H9 (cell line): ENCODE data around the gene SYVN1. TPM values are rescaled to one million over a fixed set of nuclear protein-coding genes. Genes with fewer than 3 reads are reported as not detected.

ENCODE experiments used
- DNase-seq: peaks from one replicate; pipeline ENCODE4 v3.0.0-alpha.2; 2017
- H2AFZ ChIP-seq: one replicate; pipeline ENCODE4 v1.6.1; 2013; ENCODE audit warnings: mild to moderate bottlenecking, low read length, control low read depth, moderate library complexity
- H2AK5ac ChIP-seq: 2 replicates; pipeline ENCODE4 v1.6.1; 2013; ENCODE audit warnings: low read length, control low read depth, mixed read lengths; ENCODE audit not compliant: insufficient read length
- H2BK120ac ChIP-seq: one replicate; pipeline ENCODE4 v1.6.1; 2013; ENCODE audit warnings: low read depth, mild to moderate bottlenecking, low read length, control low read depth, inconsistent platforms; ENCODE audit not compliant: poor library complexity, severe bottlenecking
- H2BK12ac ChIP-seq: 2 replicates; pipeline ENCODE4 v1.6.1; 2013; ENCODE audit warnings: low read length, control low read depth, mixed read lengths, low read depth; ENCODE audit not compliant: insufficient read length
- H2BK15ac ChIP-seq: 2 replicates; pipeline ENCODE4 v1.6.1; 2013; ENCODE audit warnings: low read depth, low read length, control low read depth
- H2BK20ac ChIP-seq: one replicate; pipeline ENCODE4 v1.6.1; 2013; ENCODE audit warnings: low read depth, mild to moderate bottlenecking, low read length, control low read depth, inconsistent platforms; ENCODE audit not compliant: poor library complexity, severe bottlenecking
- H2BK5ac ChIP-seq: 2 replicates; pipeline ENCODE4 v1.6.1; 2013; ENCODE audit warnings: low read length, control low read depth, mixed read lengths; ENCODE audit not compliant: insufficient read length
- H3K14ac ChIP-seq: 2 replicates; pipeline ENCODE4 v1.6.1; 2013; ENCODE audit warnings: low read length, control low read depth; ENCODE audit not compliant: insufficient read depth
- H3K18ac ChIP-seq: 2 replicates; pipeline ENCODE4 v1.6.1; 2013; ENCODE audit warnings: low read depth, mild to moderate bottlenecking, mixed read lengths, low read length, control low read depth; ENCODE audit not compliant: insufficient read length
- H3K23ac ChIP-seq: 2 replicates; pipeline ENCODE4 v1.6.1; 2013; ENCODE audit warnings: low read length, control low read depth, mixed read lengths, low read depth; ENCODE audit not compliant: insufficient read length
- H3K23me2 ChIP-seq: 2 replicates; pipeline ENCODE4 v1.6.1; 2013; ENCODE audit warnings: low read depth, mild to moderate bottlenecking, mixed read lengths, low read length, control low read depth; ENCODE audit not compliant: insufficient read length, poor library complexity, severe bottlenecking
- H3K27ac ChIP-seq: 2 replicates; pipeline ENCODE4 v1.5.1; 2013; ENCODE audit warnings: low read length, control low read depth, mixed read lengths, low read depth; ENCODE audit not compliant: insufficient read length
- H3K27me3 ChIP-seq: 2 replicates; pipeline ENCODE4 v1.6.1; 2013; ENCODE audit warnings: low read length, control low read depth, inconsistent platforms; ENCODE audit not compliant: insufficient read depth
- H3K4ac ChIP-seq: 2 replicates; pipeline ENCODE4 v1.6.1; 2013; ENCODE audit warnings: low read depth, mild to moderate bottlenecking, control low read depth, inconsistent platforms, low read length, moderate library complexity
- H3K4me1 ChIP-seq: 2 replicates; pipeline ENCODE4 v1.6.1; 2013; ENCODE audit warnings: low read length, control low read depth, inconsistent platforms; ENCODE audit not compliant: insufficient read depth
- H3K4me2 ChIP-seq: 2 replicates; pipeline ENCODE4 v1.6.1; 2013; ENCODE audit warnings: low read length, control low read depth, mixed read lengths; ENCODE audit not compliant: insufficient read length, insufficient read depth
- H3K56ac ChIP-seq: 2 replicates; pipeline ENCODE4 v1.6.1; 2013; ENCODE audit warnings: low read depth, mild to moderate bottlenecking, mixed read lengths, low read length, control low read depth; ENCODE audit not compliant: insufficient read length
- H3K79me1 ChIP-seq: 2 replicates; pipeline ENCODE4 v1.6.1; 2013; ENCODE audit warnings: low read depth, mild to moderate bottlenecking, moderate library complexity, low read length, control low read depth, inconsistent platforms; ENCODE audit not compliant: insufficient read depth, poor library complexity, severe bottlenecking
- H3K79me2 ChIP-seq: 2 replicates; pipeline ENCODE4 v1.6.1; 2013; ENCODE audit warnings: low read length, control low read depth, inconsistent platforms; ENCODE audit not compliant: insufficient read depth
- H3K9ac ChIP-seq: 2 replicates; pipeline ENCODE4 v1.6.1; 2013; ENCODE audit warnings: low read length, control low read depth, mixed read lengths; ENCODE audit not compliant: insufficient read length; ENCODE audit errors: extremely low read depth
- H3K9me3 ChIP-seq: one replicate; pipeline ENCODE4 v1.6.1; 2013; ENCODE audit warnings: low read depth, low read length, inconsistent platforms; ENCODE audit not compliant: control insufficient read depth
- H3T11ph ChIP-seq: one replicate; pipeline ENCODE4 v1.6.1; 2013; ENCODE audit warnings: mild to moderate bottlenecking, low read length, control low read depth, inconsistent platforms
- H4K20me1 ChIP-seq: one replicate; pipeline ENCODE4 v1.6.1; 2013; ENCODE audit not compliant: control insufficient read depth, insufficient read length, insufficient read depth
- H4K5ac ChIP-seq: 2 replicates; pipeline ENCODE4 v1.6.1; 2013; ENCODE audit warnings: low read depth, mild to moderate bottlenecking, mixed read lengths, low read length, control low read depth; ENCODE audit not compliant: insufficient read length
- H4K8ac ChIP-seq: replicated peaks from 2 replicates; pipeline ENCODE4 v1.6.1; 2013; ENCODE audit warnings: low read length, control low read depth, mixed read lengths, low read depth; ENCODE audit not compliant: insufficient read length
- H4K91ac ChIP-seq: 2 replicates; pipeline ENCODE4 v1.6.1; 2013; ENCODE audit warnings: low read depth, mild to moderate bottlenecking, moderate library complexity, mixed read lengths, low read length, control low read depth; ENCODE audit not compliant: insufficient read length
- H3K27ac Mint-ChIP-seq, 3 experiments: 2 replicates in 2 of 3; 3 replicates in 1 of 3; pipeline ENCODE4 v1.8.0; 2020 to 2021; ENCODE audit warnings: mixed read lengths in 3 of 3, mild to moderate bottlenecking in 1 of 3, moderate library complexity in 1 of 3
- H3K27me3 Mint-ChIP-seq: 2 replicates; pipeline ENCODE4 v1.8.0; 2021; ENCODE audit warnings: low read depth, mild to moderate bottlenecking, moderate library complexity, mixed read lengths
- H3K36me3 Mint-ChIP-seq, 3 experiments: 2 replicates in 2 of 3; 3 replicates in 1 of 3; pipeline ENCODE4 v1.8.0; 2020 to 2021; ENCODE audit warnings: low read depth in 3 of 3, mixed read lengths in 3 of 3; ENCODE audit not compliant: insufficient read depth in 1 of 3
- H3K4me1 Mint-ChIP-seq, 2 experiments: 2 replicates each; pipeline ENCODE4 v1.8.0; 2020; ENCODE audit warnings: mixed read lengths in 2 of 2
- H3K4me3 Mint-ChIP-seq, 2 experiments: 2 replicates in 1 of 2; 3 replicates in 1 of 2; pipeline ENCODE4 v1.8.0; 2020 to 2021; ENCODE audit warnings: mild to moderate bottlenecking in 2 of 2, mixed read lengths in 2 of 2, moderate library complexity in 1 of 2
- H3K9me3 Mint-ChIP-seq, 2 experiments: 2 replicates in 1 of 2; 3 replicates in 1 of 2; pipeline ENCODE4 v1.8.0; 2020; ENCODE audit warnings: mild to moderate bottlenecking in 2 of 2, mixed read lengths in 2 of 2, moderate library complexity in 1 of 2
- WGBS: extraction: QIAGEN DNeasy Blood & Tissue Kit; methylation state at CpG from one replicate; pipeline ENCODE4 v1.1.7; 2013; ENCODE audit warnings: missing lambda C conversion rate, low lambda C conversion rate, mixed read lengths; ENCODE audit not compliant: insufficient read length; ENCODE audit errors: extremely low coverage; 5-methylcytosine and 5-hydroxymethylcytosine counted together
- total RNA-seq: library from RNA; stranded (reverse); gene quantifications from 2 replicates; pipeline ENCODE4 v1.2.1, GENCODE V29; 2021
- TF ChIP-seq, protein P1 (sequence below): fragments of 200-600 bp; sonication (generic); conservative IDR thresholded peaks from 3 replicates; pipeline ENCODE4 v1.8.0; 2021; ENCODE audit warnings: antibody characterized with exemption, mild to moderate bottlenecking

The SYVN1 gene
- total RNA-seq, 1 experiment from 2014 or later = 31.6 TPM

DNA sequence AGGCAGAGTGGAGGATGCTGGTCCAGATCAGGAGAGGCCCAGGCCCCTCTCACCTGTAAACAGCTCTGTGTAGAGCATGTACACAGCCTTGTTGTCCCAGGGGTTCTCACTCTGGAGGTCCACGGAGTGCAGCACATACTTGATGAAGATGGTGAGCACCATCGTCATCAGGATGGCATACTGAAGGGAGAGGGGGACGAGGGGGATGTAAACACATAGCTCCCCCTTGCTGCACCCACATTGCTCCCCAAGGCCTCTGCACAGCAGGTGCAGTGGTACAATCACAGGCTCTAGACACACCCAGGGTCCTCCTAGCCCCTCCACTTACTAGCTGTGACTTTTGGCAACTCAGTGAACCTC is 2.9 kb downstream of the SYVN1 start:
- Histone ChIP-seq H3K79me2 (no peaks in the 10 kb centered on the region), H2AFZ (no peak overlapping the region), H3K27me3 (no peaks in the 10 kb centered on the region), H2BK5ac (no peak overlapping the region), H4K91ac (no peak overlapping the region), H3K9ac (no peak overlapping the region), H4K8ac (no peak overlapping the region), H3K4ac (no peak overlapping the region), H3K9me3 (no peaks in the 10 kb centered on the region), H2BK12ac (no peak overlapping the region), H3T11ph (no peak overlapping the region), H3K79me1 (no peaks in the 10 kb centered on the region), H3K14ac (no peak overlapping the region), H2BK120ac (no peak overlapping the region), H2BK20ac (no peak overlapping the region), H4K5ac (no peak overlapping the region), H3K23ac (no peak overlapping the region), H3K27ac (no peak overlapping the region), H3K4me1 (no peaks in the 10 kb centered on the region), H2AK5ac (no peak overlapping the region), H3K56ac (no peak overlapping the region), H3K4me2 (no peak overlapping the region), H2BK15ac (no peak overlapping the region), H3K18ac (no peak overlapping the region), H4K20me1 (no peaks in the 10 kb centered on the region), H3K23me2 (peaks cover 14% of the 10 kb centered on the region)
- peaks cover 17 to 22% of the 10 kb centered on the region in 2 experiments for H3K4me1 Mint-ChIP-seq
- no peak overlapping the region; a peak in 2 of 7 replicates for H3K27ac Mint-ChIP-seq
- TF ChIP-seq, protein P1, sequence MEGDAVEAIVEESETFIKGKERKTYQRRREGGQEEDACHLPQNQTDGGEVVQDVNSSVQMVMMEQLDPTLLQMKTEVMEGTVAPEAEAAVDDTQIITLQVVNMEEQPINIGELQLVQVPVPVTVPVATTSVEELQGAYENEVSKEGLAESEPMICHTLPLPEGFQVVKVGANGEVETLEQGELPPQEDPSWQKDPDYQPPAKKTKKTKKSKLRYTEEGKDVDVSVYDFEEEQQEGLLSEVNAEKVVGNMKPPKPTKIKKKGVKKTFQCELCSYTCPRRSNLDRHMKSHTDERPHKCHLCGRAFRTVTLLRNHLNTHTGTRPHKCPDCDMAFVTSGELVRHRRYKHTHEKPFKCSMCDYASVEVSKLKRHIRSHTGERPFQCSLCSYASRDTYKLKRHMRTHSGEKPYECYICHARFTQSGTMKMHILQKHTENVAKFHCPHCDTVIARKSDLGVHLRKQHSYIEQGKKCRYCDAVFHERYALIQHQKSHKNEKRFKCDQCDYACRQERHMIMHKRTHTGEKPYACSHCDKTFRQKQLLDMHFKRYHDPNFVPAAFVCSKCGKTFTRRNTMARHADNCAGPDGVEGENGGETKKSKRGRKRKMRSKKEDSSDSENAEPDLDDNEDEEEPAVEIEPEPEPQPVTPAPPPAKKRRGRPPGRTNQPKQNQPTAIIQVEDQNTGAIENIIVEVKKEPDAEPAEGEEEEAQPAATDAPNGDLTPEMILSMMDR = no peak
- H3K9me3 Mint-ChIP-seq = no peaks in the 10 kb centered on the region; a peak in 1 of 5 replicates
- WGBS = no CpG with 5 or more reads among the region's 3 CpGs
- no peak for DNase-seq
- H3K4me3 Mint-ChIP-seq = no peak overlapping the region
- peaks cover 8 to 46% (median 42%) of the 10 kb centered on the region in 3 experiments; a peak in 6 of 7 replicates for H3K36me3 Mint-ChIP-seq
- no peaks in the 10 kb centered on the region for H3K27me3 Mint-ChIP-seq
